GDM1 (cell line): ENCODE measurements around the gene EHMT2.
"Not testable (repeated sequence)": the region's sequence is repeated elsewhere in the genome, so short reads cannot be mapped to it uniquely, and the experiment has no call there.

Experiments used
- DNase-seq: peaks from one replicate; lab custom pipeline; 2025; lab: John Stamatoyannopoulos, UW

The EHMT2 gene

GRCh38 chr6:31897612-31898382 is at the start of gene EHMT2:
TSS of gene EHMT2 (minus strand) at chr6:31897698. CDS start at chr6:31897677, 21 bp downstream.
- DNase-seq, result peak; percentile 75

DNA sequence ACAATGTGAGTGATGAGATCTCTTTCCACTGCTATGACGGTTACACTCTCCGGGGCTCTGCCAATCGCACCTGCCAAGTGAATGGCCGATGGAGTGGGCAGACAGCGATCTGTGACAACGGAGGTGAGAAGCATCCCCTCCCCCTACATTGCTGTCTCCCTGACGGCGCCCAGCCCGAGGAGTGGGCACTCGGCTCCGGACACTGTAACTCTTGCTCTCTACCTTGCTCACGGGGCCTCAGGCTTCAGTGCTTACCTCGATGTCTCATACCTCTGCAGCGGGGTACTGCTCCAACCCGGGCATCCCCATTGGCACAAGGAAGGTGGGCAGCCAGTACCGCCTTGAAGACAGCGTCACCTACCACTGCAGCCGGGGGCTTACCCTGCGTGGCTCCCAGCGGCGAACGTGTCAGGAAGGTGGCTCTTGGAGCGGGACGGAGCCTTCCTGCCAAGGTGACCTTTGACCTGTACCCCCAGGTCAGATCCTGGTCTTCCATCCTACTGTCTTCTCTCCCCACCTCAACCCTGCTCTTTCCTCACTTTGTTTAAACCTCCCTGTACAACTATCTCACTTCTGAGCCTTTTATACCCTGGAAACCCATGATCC is 49.7 kb upstream of the EHMT2 start:
- no peak for DNase-seq

GRCh38 chr6:31946370-31946885 is 48.9 kb upstream of the EHMT2 start:
- no peak for DNase-seq

DNA sequence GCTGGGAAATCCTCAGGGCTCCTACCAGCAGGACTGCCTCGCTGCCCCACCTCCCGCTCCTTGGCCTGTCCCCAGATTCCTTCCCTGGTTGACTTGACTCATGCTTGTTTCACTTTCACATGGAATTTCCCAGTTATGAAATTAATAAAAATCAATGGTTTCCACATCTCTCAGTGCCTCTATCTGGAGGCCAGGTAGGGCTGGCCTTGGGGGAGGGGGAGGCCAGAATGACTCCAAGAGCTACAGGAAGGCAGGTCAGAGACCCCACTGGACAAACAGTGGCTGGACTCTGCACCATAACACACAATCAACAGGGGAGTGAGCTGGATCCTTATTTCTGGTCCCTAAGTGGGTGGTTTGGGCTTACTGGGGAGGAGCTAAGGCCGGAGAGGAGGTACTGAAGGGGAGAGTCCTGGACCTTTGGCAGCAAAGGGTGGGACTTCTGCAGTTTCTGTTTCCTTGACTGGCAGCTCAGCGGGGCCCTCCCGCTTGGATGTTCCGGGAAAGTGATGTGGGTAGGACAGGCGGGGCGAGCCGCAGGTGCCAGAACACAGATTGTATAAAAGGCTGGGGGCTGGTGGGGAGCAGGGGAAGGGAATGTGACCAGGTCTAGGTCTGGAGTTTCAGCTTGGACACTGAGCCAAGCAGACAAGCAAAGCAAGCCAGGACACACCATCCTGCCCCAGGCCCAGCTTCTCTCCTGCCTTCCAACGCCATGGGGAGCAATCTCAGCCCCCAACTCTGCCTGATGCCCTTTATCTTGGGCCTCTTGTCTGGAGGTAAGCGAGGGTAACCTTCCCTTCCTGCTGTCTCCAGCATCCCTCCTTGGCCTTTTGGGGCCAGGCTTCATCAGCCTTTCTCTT is 48.2 kb upstream of the EHMT2 start, which contains the start of gene CFB:
CFB (plus strand) TSS at position 589 of the 863 bp plus-strand sequence; CDS start at position 716, 127 bp downstream.
- no peak for DNase-seq

DNA sequence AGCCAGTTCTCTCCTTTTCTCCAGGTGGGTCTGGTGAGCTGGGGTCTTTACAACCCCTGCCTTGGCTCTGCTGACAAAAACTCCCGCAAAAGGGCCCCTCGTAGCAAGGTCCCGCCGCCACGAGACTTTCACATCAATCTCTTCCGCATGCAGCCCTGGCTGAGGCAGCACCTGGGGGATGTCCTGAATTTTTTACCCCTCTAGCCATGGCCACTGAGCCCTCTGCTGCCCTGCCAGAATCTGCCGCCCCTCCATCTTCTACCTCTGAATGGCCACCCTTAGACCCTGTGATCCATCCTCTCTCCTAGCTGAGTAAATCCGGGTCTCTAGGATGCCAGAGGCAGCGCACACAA is 47.6 kb upstream of the EHMT2 start:
- no peak for DNase-seq

- no peak for DNase-seq
These were observed 46.2 kb upstream of the EHMT2 start for GRCh38 chr6:31943742-31944141.

- no peak for DNase-seq
These were observed 42.8 kb upstream of the EHMT2 start for GRCh38 chr6:31940256-31940664.

- no peak for DNase-seq
These were observed 38.3 kb upstream of the EHMT2 start for GRCh38 chr6:31935823-31936222.

DNA sequence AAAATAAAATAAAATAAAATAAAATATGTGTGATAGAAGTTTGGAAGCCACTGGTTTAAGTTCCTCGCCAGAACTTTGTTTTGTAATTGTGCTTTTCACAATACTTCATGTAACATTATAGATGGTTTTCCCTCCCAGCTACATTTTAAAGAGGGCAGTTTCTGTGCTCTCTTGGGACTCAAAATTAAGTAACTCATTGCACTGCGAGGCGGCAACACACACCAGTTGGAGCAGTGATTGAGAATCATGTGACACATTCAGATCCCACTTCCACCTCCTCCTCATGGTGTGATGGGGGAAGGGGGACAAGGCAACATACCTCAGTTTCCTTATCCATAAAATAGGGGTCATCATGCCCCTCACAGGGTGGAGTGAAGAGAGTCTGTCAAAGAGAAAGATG is 37.5 kb upstream of the EHMT2 start:
- no peak for DNase-seq

DNA sequence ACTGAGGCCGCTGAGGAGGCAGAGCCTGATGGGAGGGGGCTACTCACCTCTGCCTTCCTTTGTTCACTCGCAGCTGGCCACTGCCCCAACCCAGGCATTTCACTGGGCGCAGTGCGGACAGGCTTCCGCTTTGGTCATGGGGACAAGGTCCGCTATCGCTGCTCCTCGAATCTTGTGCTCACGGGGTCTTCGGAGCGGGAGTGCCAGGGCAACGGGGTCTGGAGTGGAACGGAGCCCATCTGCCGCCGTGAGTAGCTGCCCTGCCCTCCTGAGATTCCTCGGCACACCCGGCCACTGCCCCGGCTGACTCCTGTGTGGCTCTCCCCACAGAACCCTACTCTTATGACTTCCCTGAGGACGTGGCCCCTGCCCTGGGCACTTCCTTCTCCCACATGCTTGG is 36.0 kb upstream of the EHMT2 start:
- no peak for DNase-seq

DNA sequence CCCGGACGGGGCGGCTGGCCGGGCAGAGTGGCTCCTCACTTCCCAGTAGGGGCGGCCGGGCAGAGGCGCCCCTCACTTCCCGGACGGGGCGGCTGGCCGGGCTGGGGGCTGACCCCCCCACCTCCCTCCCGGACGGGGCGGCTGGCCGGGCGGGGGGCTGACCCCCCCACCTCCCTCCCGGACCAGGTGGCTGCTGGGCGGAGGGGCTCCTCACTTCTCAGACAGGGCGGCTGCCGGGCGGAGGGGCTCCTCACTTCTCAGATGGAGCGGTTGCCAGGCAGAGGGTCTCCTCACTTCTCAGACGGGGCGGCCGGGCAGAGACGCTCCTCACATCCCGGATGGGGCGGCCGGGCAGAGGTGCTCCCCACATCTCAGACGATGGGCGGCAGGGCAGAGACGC is 34.6 kb upstream of the EHMT2 start:
- not testable (repeated sequence) for DNase-seq

DNA sequence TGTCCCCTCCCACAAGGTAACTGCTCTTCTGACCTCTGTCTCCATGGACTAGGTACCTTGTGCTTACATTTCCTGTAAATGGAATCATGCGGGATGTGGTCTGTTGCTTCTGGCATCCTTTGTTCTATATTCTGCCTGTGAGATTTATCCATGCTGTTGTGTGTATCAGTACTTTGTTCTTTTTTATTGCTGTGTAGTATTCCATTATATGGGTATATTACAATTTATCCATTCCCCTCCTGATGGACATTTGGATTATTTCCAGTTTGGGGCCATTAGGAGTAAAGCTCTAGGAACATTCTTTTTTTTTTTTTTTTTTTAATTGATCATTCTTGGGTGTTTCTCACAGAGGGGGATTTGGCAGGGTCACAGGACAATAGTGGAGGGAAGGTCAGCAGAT is 33.5 kb upstream of the EHMT2 start:
- no peak for DNase-seq

DNA sequence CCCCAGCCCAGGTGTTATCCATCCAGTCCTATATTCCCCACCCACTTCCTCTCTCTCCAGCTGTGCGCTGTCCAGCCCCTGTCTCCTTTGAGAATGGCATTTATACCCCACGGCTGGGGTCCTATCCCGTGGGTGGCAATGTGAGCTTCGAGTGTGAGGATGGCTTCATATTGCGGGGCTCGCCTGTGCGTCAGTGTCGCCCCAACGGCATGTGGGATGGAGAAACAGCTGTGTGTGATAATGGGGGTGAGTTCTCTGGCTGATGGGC is 31.1 kb upstream of the EHMT2 start:
- DNase-seq, result no peak

DNA sequence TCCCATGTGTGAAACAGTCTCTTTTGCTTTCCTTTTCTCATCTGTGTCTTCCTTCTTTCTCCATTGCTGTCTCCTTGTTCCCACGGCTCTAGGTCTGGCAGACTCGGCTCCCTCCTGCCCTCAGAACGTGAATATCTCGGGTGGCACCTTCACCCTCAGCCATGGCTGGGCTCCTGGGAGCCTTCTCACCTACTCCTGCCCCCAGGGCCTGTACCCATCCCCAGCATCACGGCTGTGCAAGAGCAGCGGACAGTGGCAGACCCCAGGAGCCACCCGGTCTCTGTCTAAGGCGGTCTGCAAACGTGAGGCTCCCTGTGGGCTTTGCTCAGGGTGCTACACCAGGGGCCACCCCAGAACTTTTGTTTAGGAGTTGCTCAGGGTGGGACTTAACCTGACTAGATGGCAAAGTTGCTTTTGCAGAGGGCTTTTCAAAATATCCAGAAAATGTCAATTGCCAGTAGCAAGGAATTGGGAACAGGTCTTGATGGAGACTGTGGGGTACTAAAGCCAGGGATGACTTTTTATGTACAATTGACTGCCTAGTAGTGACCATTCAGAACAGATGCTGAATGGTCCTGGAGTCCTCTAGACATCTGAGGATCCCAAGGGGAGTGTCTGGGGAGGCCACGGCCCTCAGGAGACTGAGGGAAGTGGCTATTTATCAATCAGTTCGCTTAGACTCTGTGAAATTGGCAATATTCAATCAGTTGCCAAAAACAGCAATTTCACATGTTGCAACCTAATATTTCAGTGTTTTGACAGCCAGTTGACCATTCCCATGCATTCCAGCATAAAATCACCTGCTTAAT is 30.6 kb upstream of the EHMT2 start:
- no peak for DNase-seq

GRCh38 chr6:31927242-31927862 is 29.9 kb upstream of the EHMT2 start, which contains the start of gene C2:
TSS of gene C2 (plus strand) at chr6:31927717. CDS start at chr6:31927753, 36 bp downstream.
- no peak for DNase-seq

- no peak for DNase-seq
These were observed 25.4 kb upstream of the EHMT2 start for GRCh38 chr6:31922942-31923341.

- DNase-seq, result no peak
These were observed 23.3 kb upstream of the EHMT2 start for GRCh38 chr6:31920811-31921210.

- DNase-seq, result no peak
These were observed 22.3 kb upstream of the EHMT2 start for GRCh38 chr6:31919624-31920303.

DNA sequence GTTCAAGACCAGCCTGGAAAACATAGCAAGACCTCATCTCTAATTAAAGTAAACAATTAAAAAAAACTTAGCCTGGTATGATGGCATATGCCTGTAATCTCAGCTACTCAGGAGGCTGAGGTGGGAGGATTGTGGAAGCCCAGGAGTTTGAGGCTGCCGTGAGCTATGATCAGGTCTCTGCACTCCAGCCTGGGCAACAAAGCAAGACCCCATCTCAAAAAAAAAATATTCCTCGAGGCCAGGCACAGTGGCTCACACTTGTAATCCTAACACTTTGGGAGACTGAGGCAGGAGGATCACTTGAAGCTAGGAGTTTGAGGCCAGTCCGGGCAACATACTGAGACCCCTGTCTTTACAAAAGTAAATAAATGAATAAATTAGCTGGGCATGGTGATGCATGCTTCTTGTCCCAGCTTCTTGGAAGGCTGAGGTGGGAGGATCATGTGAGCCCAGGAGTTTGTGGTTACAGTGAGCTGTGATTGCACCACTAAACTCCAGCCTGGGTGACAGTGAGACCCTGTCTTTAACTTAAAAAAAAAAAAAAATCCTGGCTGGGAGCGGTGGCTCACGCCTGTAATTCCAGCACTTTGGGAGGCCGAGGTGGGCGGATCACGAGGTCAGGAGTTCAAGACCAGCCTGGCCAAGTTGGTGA is 20.7 kb upstream of the EHMT2 start:
- DNase-seq, result no peak

DNA sequence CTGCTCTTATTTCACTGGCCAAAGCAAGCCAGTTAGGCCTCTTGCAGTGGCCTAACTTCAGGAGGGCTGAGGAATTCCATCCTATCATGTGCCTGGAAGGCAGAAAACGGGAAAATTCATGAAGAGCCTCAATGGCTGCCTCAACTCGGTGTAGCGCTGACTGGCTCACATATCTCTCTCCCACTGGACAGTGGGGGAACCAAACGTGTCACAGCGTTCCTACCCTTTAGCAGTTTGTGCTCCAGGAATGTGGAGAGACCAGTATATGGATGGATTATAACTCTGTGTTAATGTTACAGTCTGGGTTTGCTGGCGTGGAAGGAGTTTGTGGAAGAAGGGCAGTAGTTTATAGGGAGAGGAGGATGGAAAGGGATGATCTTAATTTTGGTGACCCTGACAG is 18.3 kb upstream of the EHMT2 start:
- no peak for DNase-seq
